HG03521 (cell line): ENCODE data around the gene PCGF3.
"Not testable (repeated sequence)": the region's sequence is repeated elsewhere in the genome, so short reads cannot be mapped to it uniquely, and the experiment has no call there.

Source experiments
- ATAC-seq: cut with Tn5 transposase; IDR thresholded peaks from one replicate; pipeline ENCODE4 v1.9.1; 2021; ENCODE audit warnings: mild to moderate bottlenecking, moderate library complexity; ENCODE audit not compliant: unreplicated experiment

The PCGF3 gene

GRCh38 chr4:700587-701264 lies 4.9 kb upstream of the PCGF3 start:
- ATAC-seq = no peak

GRCh38 chr4:702618-703048 lies 3.0 kb upstream of the PCGF3 start:
- ATAC-seq = no peak

- ATAC-seq = no peak
Measured at GRCh38 chr4:703336-704197, 2.1 kb upstream of the PCGF3 start.

GRCh38 chr4:704198-704891 lies 1.3 kb upstream of the PCGF3 start:
- no peak for ATAC-seq

- no peak for ATAC-seq
Measured at GRCh38 chr4:704971-705277, 708 bp upstream of the PCGF3 start.

- not testable (repeated sequence) for ATAC-seq
Measured at GRCh38 chr4:706083-706633, 526 bp downstream of the PCGF3 start.

GRCh38 chr4:706834-707598 lies 1.4 kb downstream of the PCGF3 start:
- ATAC-seq = no peak

- ATAC-seq = no peak
Measured at GRCh38 chr4:707929-708630, 2.4 kb downstream of the PCGF3 start.

- ATAC-seq = no peak
Measured at GRCh38 chr4:708631-708933, 3.0 kb downstream of the PCGF3 start.

GRCh38 chr4:709348-709747 lies 3.7 kb downstream of the PCGF3 start:
- no peak for ATAC-seq

GRCh38 chr4:710116-710515 lies 4.5 kb downstream of the PCGF3 start:
- no peak for ATAC-seq

- ATAC-seq = no peak
Measured at GRCh38 chr4:710916-711315, 5.3 kb downstream of the PCGF3 start.

- no peak for ATAC-seq
Measured at GRCh38 chr4:712093-712492, 6.5 kb downstream of the PCGF3 start.

- no peak for ATAC-seq
Measured at GRCh38 chr4:712916-713632, 7.4 kb downstream of the PCGF3 start.

- ATAC-seq = no peak
Measured at GRCh38 chr4:714087-714486, 8.5 kb downstream of the PCGF3 start.

- ATAC-seq = no peak
Measured at GRCh38 chr4:717601-718320, 12.1 kb downstream of the PCGF3 start.

- no peak for ATAC-seq
Measured at GRCh38 chr4:718460-718859, 12.8 kb downstream of the PCGF3 start.

GRCh38 chr4:720111-720860 lies 14.7 kb downstream of the PCGF3 start:
- no peak for ATAC-seq
